HG02763 (cell line): ENCODE data around the gene WDR45B.

ENCODE experiments used
- ATAC-seq: cut with Tn5 transposase; IDR thresholded peaks from one replicate; pipeline ENCODE4 v1.9.1; 2021; ENCODE audit warnings: mild to moderate bottlenecking, moderate library complexity; ENCODE audit not compliant: unreplicated experiment

Gene WDR45B

DNA sequence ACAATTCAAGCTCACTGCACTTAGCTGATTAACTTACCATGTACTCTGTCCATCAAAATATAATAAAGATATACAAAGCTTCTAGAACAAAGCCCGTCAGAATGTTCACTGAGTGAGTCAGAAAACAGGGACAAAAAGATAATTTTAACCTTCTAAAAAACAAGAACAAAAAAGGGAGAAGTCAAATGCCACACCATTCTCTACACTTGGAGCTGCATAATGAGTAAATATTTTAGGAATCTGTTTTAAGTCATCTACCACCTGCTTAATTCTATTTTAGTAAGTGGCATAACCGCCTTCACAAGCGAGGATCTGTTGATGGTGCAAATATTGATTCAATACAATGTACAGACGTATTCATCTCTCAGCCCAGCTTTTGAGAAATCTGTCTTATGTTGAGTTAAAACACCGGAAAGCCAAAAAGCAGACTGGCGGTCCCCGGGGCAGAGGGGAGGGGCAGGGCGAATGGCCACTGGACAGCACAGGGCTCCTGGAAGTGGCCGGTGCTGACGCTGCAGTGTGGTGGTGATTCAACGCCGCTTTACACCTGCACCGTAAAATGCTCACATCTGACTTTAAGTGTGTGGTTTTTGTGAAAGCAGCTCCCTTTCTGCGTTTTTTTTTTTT is 30.1 kb upstream of the WDR45B start:
- no peak for ATAC-seq

DNA sequence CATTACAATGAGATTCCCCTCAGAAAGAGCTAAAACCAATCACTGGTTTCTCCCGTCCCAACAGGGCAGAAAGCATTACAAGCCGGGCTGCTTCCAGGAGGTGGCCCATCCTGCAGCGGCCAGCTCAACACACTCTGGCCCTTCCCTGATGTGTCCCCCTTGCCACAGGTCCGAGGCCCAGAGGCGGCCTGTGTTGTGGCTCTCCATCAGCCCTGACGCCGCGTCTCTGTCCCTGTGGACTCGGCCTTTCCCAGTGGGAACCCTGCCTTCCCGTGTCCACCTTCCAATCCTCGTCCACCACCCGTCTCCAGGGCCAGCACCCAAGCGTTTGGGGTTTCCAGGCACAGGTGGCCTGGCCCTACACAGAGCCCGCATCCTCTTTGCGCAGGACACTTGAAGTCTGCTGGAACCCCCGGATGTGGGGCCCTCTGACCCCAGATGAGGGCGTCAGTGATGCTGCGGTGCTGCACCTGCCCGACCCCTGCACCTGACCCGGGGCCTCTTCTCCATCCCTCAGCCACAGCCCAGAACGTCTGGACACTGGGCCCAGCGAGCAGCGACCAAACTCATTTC is 29.2 kb upstream of the WDR45B start:
- no peak for ATAC-seq

DNA sequence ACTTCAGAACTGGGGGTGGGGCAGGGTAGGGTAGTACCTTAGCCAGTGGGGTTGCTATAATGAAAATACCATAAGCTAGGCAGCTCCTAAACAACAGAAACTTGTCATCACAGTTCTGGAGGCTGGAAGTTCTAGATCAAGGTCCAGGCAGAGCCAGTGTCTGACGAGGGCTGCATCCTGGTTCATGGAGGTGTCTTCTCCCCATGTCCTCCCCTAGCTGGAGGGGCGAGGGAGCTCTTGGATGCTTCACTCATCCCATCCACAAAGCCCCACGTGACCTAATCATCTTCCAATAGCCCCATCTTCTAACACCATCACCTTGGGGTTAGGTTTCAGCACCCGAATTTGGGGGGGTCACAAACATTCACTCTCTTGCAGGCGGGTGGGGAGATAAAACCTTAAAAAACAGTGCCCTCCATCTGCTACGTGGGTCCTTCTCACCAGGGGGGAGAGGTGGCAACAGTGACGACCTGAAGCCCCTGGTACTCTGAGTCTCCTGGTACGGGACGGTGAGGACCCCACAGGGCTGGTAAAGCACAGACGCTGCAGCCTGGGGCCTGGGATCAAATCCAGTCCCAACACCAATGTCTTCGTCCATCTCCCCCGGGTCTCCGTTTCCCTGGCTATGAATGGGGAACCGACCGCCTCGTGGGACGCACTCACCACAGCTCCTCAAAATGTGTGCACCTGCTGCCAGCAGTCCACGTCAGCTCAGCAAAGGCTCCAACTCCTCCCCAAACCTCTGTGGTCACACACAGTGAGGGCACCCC is 27.4 kb upstream of the WDR45B start:
- ATAC-seq: no peak

DNA sequence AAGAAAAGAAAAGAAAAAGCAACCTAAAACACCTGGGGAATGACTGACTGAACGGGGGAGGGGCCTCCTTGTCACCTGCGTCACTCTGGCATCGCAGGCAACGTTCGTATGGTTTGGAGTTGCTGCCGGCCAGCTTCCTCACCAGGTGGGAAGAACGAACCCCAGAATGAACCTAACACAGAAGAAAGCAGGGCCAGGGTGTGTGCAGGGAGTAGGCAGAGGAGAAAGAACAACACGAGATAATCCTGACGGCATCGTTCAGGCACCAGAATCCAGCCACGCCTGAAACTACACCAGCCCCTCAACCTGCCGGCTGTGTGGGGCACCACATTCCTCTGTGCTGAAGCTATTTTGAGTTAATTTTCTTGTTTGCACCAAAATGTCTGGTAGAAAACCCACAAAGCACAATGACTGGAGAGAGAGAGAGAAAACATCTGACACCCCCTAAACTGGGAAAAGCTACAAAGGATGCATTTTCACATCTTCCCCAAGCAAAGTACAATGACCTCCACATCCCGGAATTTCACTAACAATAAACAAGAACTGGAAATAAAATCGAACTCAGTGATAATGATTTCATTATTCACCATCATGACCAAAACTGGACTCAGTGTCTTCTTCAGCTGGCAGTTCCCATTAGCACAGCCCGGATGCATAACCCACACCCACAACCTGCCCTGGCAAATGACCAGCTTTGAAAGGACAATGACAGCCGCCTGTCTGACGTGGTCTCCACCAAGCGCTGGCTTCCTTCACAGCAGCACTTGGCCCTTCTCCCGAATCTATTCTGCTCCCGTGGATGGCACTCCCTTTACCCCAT is 26.6 kb upstream of the WDR45B start:
- no peak for ATAC-seq

DNA sequence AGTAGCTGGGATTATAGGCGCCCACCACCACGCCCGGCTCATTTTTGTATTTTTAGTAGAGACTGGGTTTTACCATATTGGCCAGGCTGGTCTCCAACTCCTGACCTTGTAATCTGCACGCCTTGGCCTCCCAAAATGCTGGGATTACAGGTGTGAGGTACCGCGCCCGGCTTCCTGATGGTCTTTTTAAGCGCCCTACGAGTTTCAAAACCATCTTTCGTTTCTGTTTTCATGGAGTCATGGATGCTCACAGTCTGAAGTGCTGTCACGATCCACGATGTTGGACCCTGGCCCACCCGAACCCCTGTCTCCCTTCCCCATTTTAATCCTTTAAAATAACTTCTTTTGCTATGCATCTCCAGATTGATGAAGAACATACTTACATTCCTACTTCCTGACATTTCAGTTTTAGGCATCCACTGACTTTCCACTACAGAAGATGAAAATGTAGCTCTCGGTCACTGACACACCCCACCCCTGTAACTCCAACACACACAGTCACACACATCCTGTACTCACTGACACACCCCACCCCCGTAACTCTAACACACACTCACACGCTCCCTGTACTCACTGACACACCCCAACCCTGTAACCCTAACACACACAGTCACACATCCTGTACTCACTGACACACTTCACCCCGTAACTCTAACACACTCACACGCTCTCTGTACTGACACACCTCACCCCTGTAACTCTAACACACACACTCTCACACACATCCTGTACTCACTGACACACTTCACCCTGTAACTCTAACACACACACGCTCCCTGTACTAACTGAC is 22.6 kb upstream of the WDR45B start:
- no peak for ATAC-seq

DNA sequence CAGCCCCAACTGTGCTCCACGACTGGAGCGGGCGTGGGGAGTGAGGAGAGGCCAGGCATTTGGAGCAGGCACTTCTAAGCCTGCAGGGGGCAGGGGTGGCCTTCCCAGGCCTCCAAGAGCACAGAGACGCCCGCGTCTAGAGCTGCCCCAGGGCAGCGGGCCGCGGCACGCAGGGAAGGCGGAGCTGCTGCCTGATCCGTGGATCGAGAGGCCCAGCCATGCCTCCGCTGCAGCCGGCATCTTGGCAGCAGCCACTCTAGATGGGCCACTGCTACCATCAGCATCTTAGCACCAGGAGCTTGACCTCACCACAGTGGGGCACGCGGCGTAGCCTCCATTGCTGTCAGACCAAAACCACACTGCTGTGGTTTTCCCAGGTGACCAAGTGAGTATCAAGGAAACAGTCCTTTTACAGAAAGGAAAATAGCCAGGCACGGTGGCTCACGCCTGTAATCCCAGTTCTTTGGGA is 20.4 kb upstream of the WDR45B start:
- no peak for ATAC-seq

DNA sequence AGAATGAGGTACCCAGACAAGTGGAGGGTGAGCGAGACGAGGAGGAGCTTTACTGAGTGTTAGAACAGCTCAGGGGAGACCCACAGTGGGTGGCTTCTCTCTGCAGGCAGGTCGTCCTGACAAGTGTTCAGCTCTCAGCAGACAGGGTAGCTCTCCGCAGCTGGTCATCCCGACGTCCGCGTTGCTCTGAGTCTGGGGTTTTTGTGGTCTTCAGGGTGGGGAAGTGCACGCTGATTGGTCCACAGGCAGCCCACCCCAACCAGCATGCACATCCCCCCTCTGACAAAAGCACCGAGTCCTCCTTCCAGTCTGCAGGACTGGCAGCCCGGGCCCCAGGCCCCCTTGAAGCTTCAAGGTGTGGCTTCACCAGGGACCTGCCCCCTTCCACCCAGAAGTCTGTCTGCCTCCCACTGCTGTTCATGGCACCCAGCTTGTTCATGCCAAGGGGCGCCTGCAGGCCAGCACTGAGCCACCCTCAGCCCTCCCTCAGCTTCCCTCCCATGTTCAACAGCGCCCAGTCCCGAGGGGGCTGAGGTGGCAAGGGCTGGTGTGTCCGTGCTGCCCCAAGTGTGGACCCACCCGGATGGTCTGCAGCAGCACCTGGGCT is 19.9 kb upstream of the WDR45B start:
- no peak for ATAC-seq

DNA sequence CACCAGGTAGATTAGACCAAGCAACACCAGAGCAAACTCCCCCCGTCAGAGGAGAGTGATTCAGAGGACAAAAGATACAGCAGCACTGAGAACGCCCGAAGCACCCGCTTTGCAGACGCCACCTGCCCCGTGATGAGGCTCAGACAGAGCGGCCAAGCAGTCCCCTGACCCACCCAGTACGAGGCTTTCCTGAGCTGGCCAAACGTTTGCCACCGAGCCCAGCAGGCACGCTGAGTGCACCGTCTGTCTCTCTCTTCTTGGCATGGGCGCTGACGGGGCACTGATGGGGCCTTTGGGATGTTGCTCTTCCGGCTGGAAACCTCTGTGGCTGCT is 19.4 kb upstream of the WDR45B start:
- no peak for ATAC-seq

DNA sequence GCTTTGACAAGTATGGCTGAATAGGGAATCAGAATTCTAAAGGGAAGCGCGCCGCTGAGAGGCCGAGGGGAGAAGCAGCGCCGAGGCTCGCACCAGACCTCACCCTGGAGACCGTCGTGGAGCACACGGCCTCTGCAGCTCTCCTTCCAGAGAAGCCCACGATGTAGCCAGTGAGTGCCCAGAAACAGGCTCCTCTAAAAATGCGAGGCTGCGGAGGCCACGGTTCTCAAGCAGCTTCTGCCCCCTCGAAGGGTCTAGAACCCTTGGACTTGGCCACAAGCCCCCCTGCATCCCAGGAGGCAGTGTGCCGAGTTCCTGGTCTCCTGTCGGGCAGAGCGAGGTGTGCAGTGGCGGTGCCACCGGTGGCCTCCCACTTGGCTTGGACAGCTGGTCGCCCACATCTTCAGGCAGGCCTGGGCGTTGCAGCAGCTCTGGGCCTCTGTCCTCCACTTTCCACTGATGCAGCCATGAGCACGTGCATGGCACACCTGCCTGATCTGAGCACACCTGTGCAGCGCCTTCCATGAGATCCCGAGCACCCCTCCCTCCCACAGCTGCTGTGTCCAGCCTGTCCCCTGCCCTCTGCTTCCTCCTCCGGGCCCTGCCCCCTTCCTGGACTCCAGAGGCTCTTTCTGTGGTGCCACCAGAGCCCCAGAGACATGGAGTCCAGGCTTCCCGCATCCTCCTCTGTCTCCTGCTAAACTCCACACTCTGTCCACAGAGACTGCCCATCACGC is 18.9 kb upstream of the WDR45B start:
- no peak for ATAC-seq

DNA sequence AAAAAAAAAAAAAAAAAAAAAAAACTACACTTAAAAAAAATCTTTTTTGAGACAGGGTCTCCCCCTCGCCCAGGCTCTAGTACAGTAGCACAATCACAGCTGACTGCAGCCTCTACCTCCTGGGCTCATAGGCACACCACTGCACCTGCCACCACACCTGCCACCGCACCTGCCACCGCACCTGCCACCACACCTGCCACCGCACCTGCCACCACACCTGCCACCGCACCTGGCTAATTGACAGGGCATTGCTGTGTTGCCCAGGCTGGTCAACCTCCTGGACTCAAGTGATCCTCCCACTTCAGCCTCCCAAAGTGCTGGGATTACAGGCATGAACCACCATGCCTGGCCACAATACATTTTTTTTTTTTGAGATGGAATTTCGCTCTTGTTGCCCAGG is 17.6 kb upstream of the WDR45B start:
- ATAC-seq: no peak

DNA sequence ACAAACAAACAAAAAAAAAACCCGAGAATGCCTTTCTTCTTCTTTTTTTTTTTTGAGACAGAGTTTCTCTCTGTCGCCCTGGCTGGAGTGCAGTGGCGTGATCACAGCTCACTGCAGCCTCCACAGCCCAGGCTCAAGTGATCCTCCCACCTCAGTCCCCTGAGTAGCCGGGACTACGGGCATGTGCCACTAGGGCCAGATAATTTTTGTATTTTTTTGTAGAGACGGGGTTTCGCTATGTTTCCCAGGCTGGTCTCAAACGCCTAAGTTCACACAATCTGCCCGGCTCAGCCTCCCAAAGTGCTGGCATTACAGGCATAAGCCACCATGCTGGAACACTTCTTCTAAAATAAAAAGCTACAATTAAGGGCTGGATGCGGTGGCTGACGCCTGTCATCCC is 17.0 kb upstream of the WDR45B start:
- no peak for ATAC-seq

DNA sequence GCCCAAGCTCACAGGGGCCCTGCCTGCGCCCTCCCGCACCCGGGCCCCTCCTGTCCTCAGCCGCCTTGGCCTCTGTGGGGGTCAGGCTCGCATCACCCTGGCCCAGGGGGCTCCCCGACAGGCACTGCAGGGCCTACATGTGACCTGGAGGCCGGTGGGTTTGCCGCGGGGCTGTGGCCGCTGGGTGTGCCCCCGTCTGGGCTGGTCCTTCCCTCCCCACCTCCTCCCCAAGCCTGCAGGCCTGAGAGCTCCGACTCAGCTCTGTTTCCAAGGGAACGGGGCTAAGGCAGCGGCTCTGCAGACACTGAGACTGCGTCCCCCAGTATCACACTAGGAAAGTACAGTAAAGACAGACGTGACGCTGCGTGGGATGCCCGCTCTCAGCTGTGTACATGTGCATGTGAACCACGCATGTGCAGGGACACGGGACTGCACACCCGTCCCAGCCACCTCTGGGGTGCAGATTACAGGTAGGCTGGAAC is 16.5 kb upstream of the WDR45B start:
- ATAC-seq: no peak

DNA sequence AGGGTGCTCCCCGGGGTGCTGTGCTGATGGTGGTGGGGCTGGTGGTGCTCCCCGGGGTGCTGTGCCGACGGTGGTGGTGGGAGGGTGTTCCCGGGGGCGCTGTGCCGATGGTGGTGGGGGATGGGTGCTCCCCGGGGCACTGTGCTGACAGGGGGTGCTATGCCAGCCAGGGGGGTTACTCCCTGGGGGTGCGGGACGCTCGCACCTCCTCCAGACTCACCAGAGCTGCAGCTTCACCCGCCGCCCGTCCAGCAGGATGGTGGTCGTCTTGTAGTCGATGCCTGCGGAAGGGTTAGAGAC is 16.0 kb upstream of the WDR45B start:
- ATAC-seq: no peak

DNA sequence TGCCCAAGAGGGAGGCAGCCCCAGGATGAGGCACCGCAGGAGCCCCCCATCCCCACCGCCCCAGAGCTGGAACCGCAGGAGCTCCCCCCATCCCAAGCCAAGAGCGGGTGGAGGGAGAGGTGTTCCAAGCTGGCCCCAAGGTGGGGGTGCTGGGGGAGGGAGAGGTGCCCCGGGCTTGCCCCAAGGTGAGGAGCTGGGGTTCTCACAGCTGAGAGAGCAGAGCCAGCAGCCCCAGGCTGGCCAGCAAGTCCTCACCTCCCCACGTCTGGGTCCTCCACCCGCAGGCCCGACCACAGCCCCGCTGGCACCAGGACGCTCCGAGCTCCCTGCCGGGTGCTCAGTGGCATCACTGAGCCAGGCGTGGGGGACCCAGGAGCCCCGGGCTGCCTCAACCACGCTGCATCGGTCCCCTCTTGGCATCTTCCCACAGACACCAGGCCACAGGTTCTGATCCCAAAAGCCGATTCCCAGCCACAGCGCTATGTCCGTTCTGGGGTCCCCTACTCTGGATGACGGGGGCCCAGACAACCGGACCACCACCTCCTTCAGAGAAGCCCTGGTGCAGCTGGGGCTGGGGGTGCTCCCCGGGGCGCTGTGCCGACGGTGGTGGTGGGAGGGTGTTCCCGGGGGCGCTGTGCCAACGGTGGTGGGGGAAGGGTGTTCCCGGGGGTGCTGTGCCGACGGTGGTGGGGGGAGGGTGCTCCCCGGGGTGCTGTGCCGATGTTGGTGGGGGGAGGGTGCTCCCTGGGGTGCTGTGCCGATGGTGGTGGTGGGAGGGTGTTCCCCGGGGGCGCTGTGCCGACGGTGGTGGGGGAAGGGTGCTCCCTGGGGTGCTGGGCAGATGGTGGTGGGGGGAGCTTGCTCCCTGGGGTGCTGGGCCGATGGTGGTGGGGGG is 15.4 kb upstream of the WDR45B start:
- ATAC-seq: no peak

DNA sequence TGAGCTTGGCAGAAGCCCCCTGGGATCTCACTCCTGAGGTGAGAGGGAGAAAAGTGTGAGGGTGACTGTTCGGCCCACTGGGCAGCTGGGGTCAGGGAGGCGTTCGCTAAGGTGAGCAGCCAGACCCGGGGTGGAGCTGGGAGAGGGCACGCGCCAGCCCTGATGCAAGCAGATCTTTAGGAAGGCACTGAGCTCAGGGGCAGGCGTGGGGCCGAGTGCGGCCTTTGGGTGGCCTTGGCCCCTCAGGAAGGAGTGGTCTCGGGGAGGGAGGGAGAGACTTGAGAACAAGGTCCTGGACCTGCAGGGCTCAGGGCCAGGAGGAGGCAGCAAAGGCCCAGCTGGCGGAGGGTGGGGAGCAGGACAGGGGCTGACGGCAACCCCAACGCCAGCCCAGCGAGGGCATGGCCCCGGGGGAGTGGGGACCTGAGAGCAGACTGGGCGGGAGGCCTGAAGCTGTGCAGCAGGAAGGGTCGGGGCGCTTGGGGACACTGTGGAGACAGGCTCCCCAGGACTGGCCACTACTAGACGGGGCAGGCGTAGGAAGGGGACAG is 14.5 kb upstream of the WDR45B start:
- no peak for ATAC-seq

DNA sequence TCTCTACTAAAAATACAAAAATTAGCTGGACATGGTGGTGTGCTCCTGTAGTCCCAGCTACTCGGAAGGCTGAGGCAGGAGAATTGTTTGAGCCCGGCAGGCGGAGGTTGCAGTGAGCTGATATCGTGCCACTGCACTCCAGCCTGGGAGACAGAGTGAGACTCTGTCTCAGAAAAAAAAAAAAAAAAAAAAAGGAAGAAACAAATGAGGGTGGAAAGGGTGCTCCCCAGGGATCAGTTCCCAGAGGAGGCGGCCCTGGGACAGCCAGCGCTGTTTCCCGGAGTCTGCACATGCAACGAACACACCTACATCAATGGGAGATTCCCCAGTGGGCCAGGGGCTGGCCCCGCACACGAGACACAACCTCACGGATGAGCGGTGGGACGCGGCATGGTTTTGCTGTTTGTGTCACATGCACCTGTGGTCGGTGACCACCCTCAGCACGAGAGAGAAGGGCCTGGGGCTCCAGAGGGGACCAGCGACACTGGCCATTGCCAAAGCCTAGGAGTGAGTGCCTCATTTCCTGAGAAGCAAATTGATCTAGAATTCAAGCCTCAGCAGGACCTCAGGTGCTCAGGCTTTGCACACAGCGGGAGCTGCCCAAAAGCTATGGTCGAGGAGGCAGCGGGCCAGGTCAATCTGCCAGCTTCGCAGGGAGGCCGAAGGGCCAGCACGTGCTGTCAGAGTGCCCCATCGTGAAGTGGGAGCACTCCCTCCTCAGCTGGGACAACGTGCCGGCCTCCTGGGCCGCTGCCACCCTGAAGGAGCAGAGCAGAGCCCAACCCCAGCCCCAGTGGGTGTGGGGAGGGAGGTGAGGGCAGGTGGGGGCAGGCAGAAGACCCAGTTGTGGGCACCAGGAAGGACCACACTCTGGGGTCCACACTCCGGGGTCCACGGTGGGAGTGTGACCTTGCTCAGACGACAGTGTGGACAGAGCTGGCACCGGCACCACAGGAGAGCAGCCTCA is 13.8 kb upstream of the WDR45B start:
- ATAC-seq: no peak

DNA sequence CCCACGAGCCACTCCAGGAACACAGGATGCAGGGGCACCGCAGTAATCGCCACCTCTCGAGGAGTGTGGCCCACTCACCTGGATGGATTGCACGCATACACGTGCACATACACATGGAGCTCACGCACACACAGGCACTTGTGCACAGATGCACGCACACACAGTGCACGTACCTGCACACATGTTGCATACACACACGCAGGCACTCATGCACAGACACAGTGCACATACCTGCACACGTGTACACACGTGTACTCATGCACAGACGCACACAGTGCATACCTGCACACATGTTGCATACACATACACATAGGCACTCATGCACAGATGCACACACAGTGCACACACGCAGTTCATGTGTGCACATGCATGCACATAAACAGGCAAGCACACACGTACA is 11.6 kb upstream of the WDR45B start:
- ATAC-seq: no peak
